Ascending aorta (tissue), 2 donors: Measurements from ENCODE around the gene MED9. TPM values are rescaled to one million over a fixed set of nuclear protein-coding genes. Genes with fewer than 3 reads are reported as not detected.

Experiments
- DNase-seq, 2 donors: peaks; one replicate each; pipeline ENCODE4 v3.0.0-alpha.2; 2019; ENCODE audit warnings: low spot score in 2 of 2
- H3K27ac ChIP-seq, 2 donors: fragments of 200-600 bp; sonication (generic); one replicate each; pipeline ENCODE4 v1.5.1; 2016 to 2017; ENCODE audit warnings: mild to moderate bottlenecking in 1 of 2
- H3K27me3 ChIP-seq: fragments of 200-600 bp; sonication (generic); one replicate; pipeline ENCODE4 v1.5.1; 2017
- H3K36me3 ChIP-seq, 2 donors: fragments of 200-600 bp; sonication (generic); one replicate each; pipeline ENCODE4 v1.5.1; 2016
- H3K4me1 ChIP-seq, 2 donors: fragments of 200-600 bp; sonication (generic); one replicate each; pipeline ENCODE4 v1.5.1; 2016 to 2017; ENCODE audit warnings: mild to moderate bottlenecking in 1 of 2
- H3K4me3 ChIP-seq, 2 donors: fragments of 200-600 bp; sonication (generic); one replicate each; pipeline ENCODE4 v1.5.1; 2016 to 2017; ENCODE audit warnings: mild to moderate bottlenecking in 1 of 2
- H3K9me3 ChIP-seq, 2 donors: fragments of 200-600 bp; sonication (generic); one replicate each; pipeline ENCODE4 v1.5.1; 2016
- intact Hi-C: fragments of 100-400 bp; cut with DNase I; formaldehyde crosslinking; loops from one replicate; pipeline ENCODE4 v1.15.1; 2023
- total RNA-seq: library from RNA; depleted of rRNA; stranded (reverse); fragments of >200 nt; gene quantifications from one replicate; pipeline ENCODE4 v1.1.0, GENCODE V29; 2016
- TF ChIP-seq, protein P1 (sequence below), 3 experiments: fragments of 200-600 bp in 2 of 3; fragments of 450-650 bp in 1 of 3; sonication (generic) in 2 of 3; IDR thresholded peaks; one replicate each; pipeline ENCODE4 v1.5.1; 2016 to 2019; ENCODE audit warnings: antibody characterized with exemption in 3 of 3, mild to moderate bottlenecking in 1 of 3, moderate library complexity in 1 of 3

MED9 gene
- total RNA-seq, 1 donor from 2014 or later, result 16.9 TPM

DNA sequence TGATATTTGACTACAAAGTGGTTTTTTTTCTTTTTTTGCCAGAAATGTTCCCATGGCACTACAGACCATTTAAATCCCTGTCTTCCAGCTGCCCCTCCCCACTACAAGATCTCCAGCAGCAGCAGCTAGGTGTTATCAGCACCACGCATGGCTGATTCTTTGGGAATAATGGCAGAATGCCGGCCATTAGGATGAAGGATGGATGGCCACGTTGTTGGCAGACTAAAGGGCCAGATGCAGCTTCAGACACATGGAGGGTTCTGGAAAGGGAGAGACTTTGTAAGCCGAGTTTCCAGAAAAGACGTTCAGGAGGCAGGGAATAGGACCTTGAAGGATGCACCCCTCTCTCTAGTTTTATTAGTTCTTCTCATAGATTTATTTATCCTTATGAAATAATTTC, 10.3 kb upstream of the MED9 start:
- no peaks in the 10 kb centered on the region for H3K4me1 ChIP-seq
- H3K36me3 ChIP-seq, result no peaks in the 10 kb centered on the region
- H3K27me3 ChIP-seq, result no peaks in the 10 kb centered on the region
- H3K27ac ChIP-seq, result no peak overlapping the region
- TF ChIP-seq, protein P1, sequence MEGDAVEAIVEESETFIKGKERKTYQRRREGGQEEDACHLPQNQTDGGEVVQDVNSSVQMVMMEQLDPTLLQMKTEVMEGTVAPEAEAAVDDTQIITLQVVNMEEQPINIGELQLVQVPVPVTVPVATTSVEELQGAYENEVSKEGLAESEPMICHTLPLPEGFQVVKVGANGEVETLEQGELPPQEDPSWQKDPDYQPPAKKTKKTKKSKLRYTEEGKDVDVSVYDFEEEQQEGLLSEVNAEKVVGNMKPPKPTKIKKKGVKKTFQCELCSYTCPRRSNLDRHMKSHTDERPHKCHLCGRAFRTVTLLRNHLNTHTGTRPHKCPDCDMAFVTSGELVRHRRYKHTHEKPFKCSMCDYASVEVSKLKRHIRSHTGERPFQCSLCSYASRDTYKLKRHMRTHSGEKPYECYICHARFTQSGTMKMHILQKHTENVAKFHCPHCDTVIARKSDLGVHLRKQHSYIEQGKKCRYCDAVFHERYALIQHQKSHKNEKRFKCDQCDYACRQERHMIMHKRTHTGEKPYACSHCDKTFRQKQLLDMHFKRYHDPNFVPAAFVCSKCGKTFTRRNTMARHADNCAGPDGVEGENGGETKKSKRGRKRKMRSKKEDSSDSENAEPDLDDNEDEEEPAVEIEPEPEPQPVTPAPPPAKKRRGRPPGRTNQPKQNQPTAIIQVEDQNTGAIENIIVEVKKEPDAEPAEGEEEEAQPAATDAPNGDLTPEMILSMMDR (IDR thresholded peaks at IDR 0.05), result no peak
- intact Hi-C loops, result no loop called here
- no peak for DNase-seq
- no peak overlapping the region for H3K4me3 ChIP-seq
- no peaks in the 10 kb centered on the region for H3K9me3 ChIP-seq

DNA sequence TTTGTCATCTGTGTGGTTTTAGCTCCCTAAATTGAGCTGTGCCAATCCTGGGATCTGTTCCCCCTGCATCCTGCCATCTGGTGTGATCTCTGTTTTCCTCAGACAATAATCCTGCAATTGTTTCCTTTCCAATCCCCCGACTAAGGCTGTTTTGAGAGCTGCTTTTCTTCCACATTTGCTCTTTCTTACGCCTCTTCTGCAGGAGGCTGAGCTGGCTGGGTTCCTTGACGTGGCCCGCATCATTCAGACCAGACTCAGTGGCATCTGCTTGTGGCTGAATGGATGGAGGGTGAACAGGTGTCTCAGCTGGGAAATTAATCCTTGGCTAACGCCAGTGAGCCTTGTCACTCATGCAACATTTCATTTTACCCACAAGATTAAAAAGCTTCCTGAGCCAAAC, 9.8 kb upstream of the MED9 start:
- Histone ChIP-seq H3K9me3 (no peaks in the 10 kb centered on the region), H3K4me3 (no peak overlapping the region), H3K4me1 (no peaks in the 10 kb centered on the region), H3K27me3 (no peaks in the 10 kb centered on the region), H3K27ac (no peak overlapping the region), H3K36me3 (no peaks in the 10 kb centered on the region)
- TF ChIP-seq, protein P1 (IDR thresholded peaks at IDR 0.05), result no peak
- DNase-seq, result no peak
- intact Hi-C loops, result no loop called here

DNA sequence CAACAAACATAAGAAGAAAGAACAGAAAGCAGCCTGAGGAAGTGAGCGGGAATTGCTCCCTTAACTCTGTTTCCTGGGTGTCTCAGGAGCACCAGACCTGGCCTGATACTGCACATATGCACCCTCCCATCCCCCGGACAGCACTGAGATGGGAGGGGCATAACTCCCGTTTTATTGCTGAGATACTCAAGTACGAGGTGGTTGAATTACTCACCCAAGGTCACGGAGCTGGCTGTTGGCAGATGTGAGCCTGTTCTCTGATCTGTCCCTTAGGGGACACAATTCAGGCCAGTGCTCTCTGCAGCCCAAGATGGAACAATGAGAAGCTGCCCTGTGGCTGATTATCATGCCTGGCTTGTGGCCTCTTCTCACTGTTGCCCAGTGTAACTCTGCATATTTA, 9.1 kb upstream of the MED9 start:
- no peaks in the 10 kb centered on the region for H3K4me1 ChIP-seq
- H3K4me3 ChIP-seq, result no peak overlapping the region
- no peaks in the 10 kb centered on the region for H3K36me3 ChIP-seq
- no peak for DNase-seq
- H3K27me3 ChIP-seq, result no peaks in the 10 kb centered on the region
- TF ChIP-seq, protein P1 (IDR thresholded peaks at IDR 0.05), result no peak
- intact Hi-C loops, result no loop called here
- H3K9me3 ChIP-seq, result no peaks in the 10 kb centered on the region
- H3K27ac ChIP-seq, result no peak overlapping the region

DNA sequence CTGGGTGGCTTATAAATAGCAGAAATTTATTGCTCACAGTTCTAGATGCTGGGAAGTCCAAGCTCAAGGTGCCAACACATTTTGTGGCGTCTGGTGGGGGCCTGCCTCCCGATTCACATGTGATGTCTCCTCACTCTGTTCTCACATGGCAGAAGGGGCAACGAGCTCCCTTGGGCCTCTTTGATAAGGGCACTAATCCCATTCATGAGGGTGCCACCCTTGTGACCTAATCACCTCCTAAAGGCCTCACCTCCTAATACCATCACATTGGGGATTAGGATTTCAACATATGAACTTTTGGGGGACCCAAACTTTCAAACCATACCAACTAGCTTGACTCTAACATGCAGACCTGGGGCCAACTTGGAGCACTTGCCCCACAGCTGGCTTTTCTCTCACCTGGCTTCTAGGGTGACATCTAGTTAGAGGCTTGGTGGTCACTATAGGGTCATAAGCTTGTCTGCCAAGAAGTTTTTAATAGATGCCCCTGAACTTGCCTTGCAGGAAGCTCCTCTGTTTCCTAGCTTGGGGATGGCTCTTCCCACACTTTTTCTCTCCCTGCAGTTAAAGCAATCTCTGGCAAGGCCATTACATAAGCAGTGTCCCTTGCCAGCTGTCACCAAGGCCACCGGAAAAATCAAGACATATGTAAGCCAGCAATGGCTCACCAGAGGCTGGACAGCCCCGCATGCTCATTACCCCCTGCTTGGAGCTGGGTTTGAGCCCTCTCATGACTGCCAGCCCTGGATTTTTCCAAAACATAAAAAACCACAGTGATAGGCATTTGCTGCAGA, 8.4 kb upstream of the MED9 start:
- Histone ChIP-seq H3K36me3 (no peaks in the 10 kb centered on the region), H3K4me3 (no peak overlapping the region), H3K9me3 (no peaks in the 10 kb centered on the region), H3K27me3 (no peaks in the 10 kb centered on the region), H3K4me1 (no peaks in the 10 kb centered on the region), H3K27ac (no peak overlapping the region)
- intact Hi-C loops, result no loop called here
- TF ChIP-seq, protein P1 (IDR thresholded peaks at IDR 0.05), result no peak
- DNase-seq, result no peak

DNA sequence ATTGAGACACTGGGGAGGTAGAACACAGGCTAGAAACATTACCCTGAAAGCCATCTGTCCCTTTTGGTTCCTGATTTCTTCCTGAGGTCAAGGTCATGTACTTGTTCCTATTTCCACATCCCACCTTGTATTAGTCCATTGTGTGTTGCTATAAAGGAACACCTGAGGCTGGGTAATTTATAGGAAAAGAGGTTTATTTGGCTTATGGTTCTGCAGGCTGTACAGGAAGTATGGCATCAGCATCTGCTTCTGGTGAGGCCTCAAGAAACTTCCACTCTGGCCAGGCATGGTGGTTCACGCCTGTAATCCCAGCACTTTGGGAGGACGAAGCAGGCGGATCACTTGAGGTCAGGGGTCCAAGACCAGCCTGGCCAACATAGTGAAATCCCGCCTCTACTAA, 7.4 kb upstream of the MED9 start:
- intact Hi-C loops, result no loop called here
- no peaks in the 10 kb centered on the region for H3K27me3 ChIP-seq

More for the DNA sequence above, 7.4 kb upstream of the MED9 start:
- Histone ChIP-seq H3K36me3 (no peaks in the 10 kb centered on the region), H3K4me1 (no peaks in the 10 kb centered on the region), H3K27ac (no peak overlapping the region), H3K9me3 (no peaks in the 10 kb centered on the region), H3K4me3 (no peak overlapping the region)
- DNase-seq, result no peak
- TF ChIP-seq, protein P1 (IDR thresholded peaks at IDR 0.05), result no peak
